ENCODE results near the gene MIB2. TPM values are rescaled to one million over a fixed set of nuclear protein-coding genes. Genes with fewer than 3 reads are reported as not detected.
"Not testable (repeated sequence)": the region's sequence is repeated elsewhere in the genome, so short reads cannot be mapped to it uniquely, and the experiment has no call there.

MIB2 gene
- total and polyA plus RNA-seq, 12 donors, result 1.3 to 608 (median 85.8) TPM

DNA sequence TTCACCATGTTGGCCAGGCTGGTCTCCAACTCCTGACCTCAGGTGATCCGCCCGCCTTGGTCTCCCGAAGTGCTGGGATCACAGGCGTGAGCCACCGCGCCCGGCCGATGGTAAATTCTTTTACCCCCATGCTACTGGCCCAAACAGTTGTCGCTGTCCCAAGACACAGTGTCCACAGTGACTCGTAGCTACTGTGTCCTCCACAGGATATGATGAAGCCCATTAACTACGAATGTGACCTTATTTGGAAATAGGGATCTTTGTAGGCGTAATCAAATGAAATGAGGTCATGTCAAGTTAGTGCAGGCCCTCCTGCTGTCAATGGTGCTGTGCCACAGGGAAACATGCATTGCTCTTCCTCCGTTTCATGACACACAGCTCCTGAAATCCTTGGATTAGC lies 23.8 kb upstream of the MIB2 start:
- Histone ChIP-seq H3K27me3 (no peaks in the 10 kb centered on the region), H3K36me3 (replicated peaks in 1 of 2) (no peaks in the 10 kb centered on the region), H3K9me3 (replicated peaks in 1 of 3) (no peaks in the 10 kb centered on the region), H3K4me3 (no peak overlapping the region), H3K27ac (no peak overlapping the region), H3K4me1 (replicated peaks in 1 of 2) (no peaks in the 10 kb centered on the region)
- WGBS, 4 donors, result 82 to 88% (median 85%) methylated on average over 11 to 13 of the region's 13 CpGs
- TF ChIP-seq POLR2A (IDR thresholded peaks at IDR 0.05) (no peak), CTCF (IDR thresholded peaks at IDR 0.05) (no peak)
- DNase-seq, result no peak
- intact Hi-C loops (cut with DNase I), result no loop called here

GRCh38 chr1:1593834-1594601 lies 21.3 kb upstream of the MIB2 start:
- no peak for TF ChIP-seq CTCF (IDR thresholded peaks at IDR 0.05)
- Histone ChIP-seq H3K4me3 (no peak overlapping the region), H3K4me1 (replicated peaks in 1 of 2) (peaks cover 21% of the 10 kb centered on the region in 2 donors), H3K9me3 (replicated peaks in 1 of 3) (no peaks in the 10 kb centered on the region), H3K36me3 (replicated peaks in 1 of 2) (no peaks in the 10 kb centered on the region), H3K27me3 (no peaks in the 10 kb centered on the region), H3K27ac (no peak overlapping the region)
- 86 to 87% (median 87%) methylated on average over 4 to 24 of the region's 24 CpGs for WGBS, 4 donors
- intact Hi-C loops (cut with DNase I), result no loop called here
- no peak for DNase-seq

DNA sequence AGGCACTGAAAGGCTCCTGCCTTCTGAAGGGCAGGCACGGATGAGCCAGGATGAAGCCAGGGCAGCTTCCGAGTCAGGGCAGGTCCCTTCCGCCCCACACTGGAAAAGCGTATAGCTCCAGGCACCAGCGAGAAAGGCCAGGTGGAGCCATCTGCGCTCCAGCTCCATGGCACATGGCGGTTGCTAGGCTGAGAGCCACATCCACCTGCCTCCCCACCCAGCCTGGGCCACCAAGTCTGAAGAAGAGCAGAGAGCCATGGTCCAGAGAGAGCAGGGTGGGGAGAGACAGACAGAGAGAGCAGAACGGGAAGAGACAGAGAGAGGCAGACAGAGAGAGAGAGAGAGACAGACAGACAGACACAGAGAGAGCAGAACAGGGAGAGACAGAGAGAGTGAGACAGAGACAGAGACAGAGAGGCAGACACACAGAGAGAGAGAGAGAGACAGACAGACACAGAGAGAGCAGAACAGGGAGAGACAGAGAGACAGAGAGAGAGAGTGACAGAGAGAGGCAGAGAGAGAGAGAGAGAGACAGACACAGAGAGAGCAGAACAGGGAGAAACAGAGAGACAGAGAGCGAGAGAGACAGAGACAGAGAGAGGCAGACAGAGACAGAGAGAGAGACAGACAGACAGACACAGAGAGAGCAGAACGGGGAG lies 20.6 kb upstream of the MIB2 start:
- intact Hi-C loops (cut with DNase I), result no loop called here
- 68 to 82% (median 76%) methylated on average over 5 to 10 of the region's 10 CpGs for WGBS, 4 donors
- no peak for TF ChIP-seq POLR2A (IDR thresholded peaks at IDR 0.05)
- TF ChIP-seq CTCF (IDR thresholded peaks at IDR 0.05), result no peak

DNA sequence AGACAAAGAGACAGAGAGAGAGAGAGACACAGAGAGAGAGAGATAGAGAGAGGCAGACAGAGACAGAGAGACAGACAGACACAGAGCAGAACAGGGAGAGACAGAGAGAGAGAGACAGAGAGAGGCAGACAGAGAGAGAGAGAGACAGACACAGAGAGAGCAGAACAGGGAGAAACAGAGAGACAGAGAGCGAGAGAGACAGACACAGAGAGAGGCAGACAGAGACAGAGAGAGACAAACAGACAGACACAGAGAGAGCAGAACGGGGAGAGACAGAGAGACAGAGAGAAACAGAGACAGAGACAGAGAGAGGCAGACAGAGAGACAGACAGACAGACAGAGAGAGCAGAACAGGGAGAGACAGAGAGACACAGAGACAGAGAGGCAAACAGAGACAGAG lies 20.0 kb upstream of the MIB2 start:
- DNase-seq; H3K4me3 ChIP-seq; H3K9me3 ChIP-seq (replicated peaks in 1 of 3); intact Hi-C loops (cut with DNase I); H3K27me3 ChIP-seq; H3K27ac ChIP-seq; H3K36me3 ChIP-seq (replicated peaks in 1 of 2): not testable (repeated sequence)
- H3K4me1 ChIP-seq (replicated peaks in 1 of 2), result peaks cover 26 to 28% of the 10 kb centered on the region in 2 donors
- WGBS, 4 donors, result 77 to 90% (median 84%) methylated on average over 2 of the region's 2 CpGs

More for the DNA sequence above, 20.6 kb upstream of the MIB2 start:
- no peak for DNase-seq
- H3K27me3 ChIP-seq, result no peaks in the 10 kb centered on the region
- H3K27ac ChIP-seq, result no peak overlapping the region
- no peak overlapping the region for H3K4me3 ChIP-seq
- peaks cover 26% of the 10 kb centered on the region in 2 donors for H3K4me1 ChIP-seq (replicated peaks in 1 of 2)
- H3K36me3 ChIP-seq (replicated peaks in 1 of 2), result no peaks in the 10 kb centered on the region
- no peaks in the 10 kb centered on the region for H3K9me3 ChIP-seq (replicated peaks in 1 of 3)
